ENCODE results near the gene B3GNT9.

The B3GNT9 gene

DNA sequence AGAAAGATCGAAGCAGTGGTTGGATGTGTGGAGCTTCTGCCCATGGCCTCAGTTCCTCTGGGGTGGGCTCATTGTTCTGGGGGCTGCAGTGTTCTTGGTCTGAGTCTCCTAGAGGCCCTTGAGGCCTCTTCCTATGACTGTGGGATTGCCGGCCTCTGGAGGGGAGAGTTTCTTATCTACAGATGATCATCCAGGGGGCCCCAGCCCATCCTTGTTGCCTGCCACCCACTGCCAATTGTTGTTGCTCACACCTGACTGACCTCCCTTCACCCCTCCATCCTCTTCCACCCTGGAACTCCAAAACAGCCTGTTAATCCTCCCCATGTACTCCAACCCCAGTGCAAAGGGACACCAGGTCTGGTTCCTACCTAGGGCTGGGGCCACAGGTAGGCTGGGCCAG is 5.9 kb downstream of the B3GNT9 start:
- TF ChIP-seq GATA2 (IDR thresholded peaks at IDR 0.05; ENCODE audit: low read depth, low read length): no peak
- no peak for TF ChIP-seq GATA3 (IDR thresholded peaks at IDR 0.05; ENCODE audit: low read depth, low read length)

DNA sequence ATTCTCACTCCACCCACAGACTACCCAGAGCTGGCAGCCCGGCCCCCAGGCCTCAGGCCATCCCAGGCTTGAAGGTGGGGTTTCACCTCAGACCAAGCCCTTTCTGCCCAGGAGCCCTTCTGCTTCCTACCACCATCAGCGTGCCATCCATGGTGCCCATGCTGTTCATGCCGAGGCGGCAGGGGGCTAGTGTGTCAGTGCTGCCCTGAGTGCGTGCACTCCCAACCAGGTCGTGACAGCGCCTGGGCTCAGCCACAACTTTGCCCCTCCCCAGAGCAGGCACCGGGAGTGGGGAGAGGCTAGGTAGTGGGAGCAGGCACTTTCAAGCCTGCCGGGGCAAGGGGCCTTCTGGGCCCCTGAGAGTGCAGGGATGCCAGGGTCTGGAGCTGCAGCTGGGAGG is 8.5 kb downstream of the B3GNT9 start:
- no peak for TF ChIP-seq GATA2 (IDR thresholded peaks at IDR 0.05; ENCODE audit: low read depth, low read length)
- TF ChIP-seq GATA3 (IDR thresholded peaks at IDR 0.05; ENCODE audit: low read depth, low read length): no peak

DNA sequence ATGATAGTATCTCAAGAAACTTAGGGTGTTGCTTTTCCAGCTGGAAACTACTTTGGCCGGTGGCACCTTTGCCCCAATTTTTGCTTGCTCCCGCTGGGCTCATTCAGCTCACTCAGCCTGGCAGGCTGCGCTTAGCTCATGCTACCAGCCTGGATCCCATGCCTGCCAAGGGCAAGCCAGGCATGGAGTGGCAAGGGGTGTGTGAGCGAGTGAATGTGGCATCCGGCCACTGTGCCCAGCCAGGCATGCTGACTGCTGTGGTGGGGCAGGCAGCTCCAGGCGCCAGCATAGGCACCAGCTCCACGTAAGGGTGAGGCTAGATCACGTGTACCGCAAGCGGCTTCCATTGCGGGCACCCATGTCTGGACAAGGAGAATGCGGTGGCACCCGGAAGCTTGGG is 9.4 kb downstream of the B3GNT9 start:
- TF ChIP-seq GATA3 (IDR thresholded peaks at IDR 0.05; ENCODE audit: low read depth, low read length) (no peak), GATA2 (IDR thresholded peaks at IDR 0.05; ENCODE audit: low read depth, low read length) (no peak)

DNA sequence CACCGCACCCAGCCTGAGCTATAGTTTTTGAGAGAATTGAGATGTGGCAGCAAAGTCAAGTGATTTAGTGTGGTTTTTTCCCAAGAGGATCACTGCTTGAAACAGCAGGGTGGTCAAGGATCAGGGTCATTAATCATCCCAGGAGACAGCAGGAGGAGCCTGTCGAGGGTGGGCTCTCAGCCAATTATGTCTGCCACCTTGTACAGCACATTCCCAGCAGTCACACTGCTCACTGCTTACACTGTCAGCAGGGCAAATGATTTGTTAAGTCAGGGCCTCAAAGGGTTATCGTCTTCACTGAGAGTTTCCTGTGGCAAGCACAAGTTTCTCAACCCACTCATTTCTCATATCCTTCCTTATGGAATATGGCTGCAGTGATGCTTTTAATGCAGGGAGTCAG is 13.2 kb downstream of the B3GNT9 start:
- no peak for TF ChIP-seq GATA3 (IDR thresholded peaks at IDR 0.05; ENCODE audit: low read depth, low read length)
- no peak for TF ChIP-seq GATA2 (IDR thresholded peaks at IDR 0.05; ENCODE audit: low read depth, low read length)

DNA sequence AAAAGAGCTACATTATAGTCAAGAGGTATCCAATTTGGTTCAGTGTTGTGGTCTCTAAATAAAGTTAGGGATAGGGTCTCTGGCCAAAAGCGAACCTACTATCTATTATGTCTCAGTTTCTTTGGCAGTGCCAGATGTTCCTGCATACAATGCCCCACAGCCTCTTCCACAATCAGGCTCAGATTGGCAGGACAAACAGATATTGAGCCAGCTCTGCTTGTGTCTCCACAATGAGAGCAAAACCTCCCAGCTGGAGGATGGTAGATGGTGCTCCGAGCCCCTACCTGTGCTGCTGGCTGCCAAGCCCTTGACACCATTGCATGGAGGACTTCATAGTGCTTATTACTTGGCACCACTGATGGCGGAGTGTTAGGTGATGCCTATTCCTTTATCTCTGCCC is 21.4 kb downstream of the B3GNT9 start:
- no peak for TF ChIP-seq GATA3 (IDR thresholded peaks at IDR 0.05; ENCODE audit: low read depth, low read length)
- TF ChIP-seq GATA2 (IDR thresholded peaks at IDR 0.05; ENCODE audit: low read depth, low read length): no peak

DNA sequence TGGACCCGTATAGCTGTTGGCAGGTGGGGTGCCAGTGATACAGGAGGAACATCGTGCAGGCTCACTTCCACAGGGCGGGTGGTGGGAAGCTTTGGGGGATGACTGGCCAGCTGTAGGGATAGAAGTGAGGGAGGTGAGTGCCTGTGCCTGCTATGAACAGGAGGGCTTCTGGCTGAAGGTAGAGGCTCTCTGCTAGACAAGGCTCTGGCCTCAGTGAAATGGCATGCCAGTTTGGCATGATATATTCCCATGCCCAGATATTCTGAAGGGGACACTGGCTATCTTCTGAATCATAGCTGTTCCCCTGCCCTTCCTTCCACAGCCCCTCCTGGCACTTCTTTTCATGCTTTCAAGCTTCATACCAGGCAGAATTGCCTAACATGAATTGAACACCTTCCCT is 21.9 kb downstream of the B3GNT9 start:
- TF ChIP-seq GATA2 (IDR thresholded peaks at IDR 0.05; ENCODE audit: low read depth, low read length): no peak
- TF ChIP-seq GATA3 (IDR thresholded peaks at IDR 0.05; ENCODE audit: low read depth, low read length): no peak

DNA sequence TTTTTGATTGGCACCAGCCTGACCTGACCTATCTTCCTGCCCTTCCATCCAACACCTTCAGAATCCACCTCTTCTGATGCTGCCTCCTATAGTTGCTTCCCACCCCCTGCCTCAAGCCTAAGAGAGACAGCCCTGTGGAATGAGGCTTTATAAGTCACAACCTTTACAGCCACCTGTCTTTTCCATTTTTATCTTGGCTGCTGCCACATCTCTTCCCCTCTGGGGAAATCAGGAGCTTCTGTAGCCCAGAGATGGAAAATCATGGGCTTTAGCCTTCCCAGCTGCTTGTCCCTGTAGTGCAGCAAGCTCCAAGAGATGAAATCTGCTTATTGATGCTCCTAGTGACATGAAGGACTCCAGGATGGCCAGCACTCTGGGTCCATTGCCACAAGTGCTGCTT is 22.4 kb downstream of the B3GNT9 start:
- TF ChIP-seq GATA3 (IDR thresholded peaks at IDR 0.05; ENCODE audit: low read depth, low read length) (no peak), GATA2 (IDR thresholded peaks at IDR 0.05; ENCODE audit: low read depth, low read length) (no peak)

DNA sequence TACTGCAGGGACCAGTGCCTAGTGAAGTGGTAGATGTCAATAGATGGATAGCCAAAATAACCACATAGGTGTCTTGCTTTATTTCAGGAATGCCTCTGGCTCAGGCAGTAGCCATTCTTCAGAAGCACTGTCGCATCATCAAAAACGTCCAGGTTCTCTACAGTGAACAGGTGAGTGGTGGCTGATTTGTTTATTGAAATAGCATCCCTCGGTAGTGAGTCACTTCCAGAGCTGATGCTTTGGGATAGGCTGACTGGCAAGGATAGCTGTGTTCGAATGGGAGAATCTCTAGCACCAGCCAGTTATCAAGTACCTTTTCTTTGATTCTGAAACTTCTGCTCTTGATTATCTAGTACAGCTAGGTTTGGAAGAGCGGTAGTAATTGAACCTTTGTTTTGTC is 30.8 kb downstream of the B3GNT9 start:
- TF ChIP-seq GATA2 (IDR thresholded peaks at IDR 0.05; ENCODE audit: low read depth, low read length) (no peak), GATA3 (IDR thresholded peaks at IDR 0.05; ENCODE audit: low read depth, low read length) (no peak)

DNA sequence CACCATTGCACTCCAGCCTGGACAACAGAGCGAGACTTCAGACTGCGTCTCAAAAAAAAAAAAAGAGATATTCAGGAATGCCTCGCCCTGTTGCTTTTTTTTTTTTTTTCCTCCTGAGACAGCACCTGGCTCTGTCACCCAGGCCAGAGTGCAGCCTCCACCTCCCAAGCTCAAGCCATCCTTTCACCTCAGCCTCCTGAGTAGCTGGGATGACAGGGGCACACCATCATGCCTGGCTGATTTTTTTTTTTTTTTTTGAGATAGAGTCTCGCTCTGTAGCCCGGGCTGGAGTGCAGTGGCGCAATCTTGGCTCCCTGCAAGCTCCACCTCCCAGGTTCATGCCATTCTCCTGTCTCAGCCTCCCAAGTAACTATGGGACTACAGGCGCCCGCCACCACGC is 33.1 kb downstream of the B3GNT9 start:
- TF ChIP-seq GATA3 (IDR thresholded peaks at IDR 0.05; ENCODE audit: low read depth, low read length) (no peak), GATA2 (IDR thresholded peaks at IDR 0.05; ENCODE audit: low read depth, low read length) (no peak)

DNA sequence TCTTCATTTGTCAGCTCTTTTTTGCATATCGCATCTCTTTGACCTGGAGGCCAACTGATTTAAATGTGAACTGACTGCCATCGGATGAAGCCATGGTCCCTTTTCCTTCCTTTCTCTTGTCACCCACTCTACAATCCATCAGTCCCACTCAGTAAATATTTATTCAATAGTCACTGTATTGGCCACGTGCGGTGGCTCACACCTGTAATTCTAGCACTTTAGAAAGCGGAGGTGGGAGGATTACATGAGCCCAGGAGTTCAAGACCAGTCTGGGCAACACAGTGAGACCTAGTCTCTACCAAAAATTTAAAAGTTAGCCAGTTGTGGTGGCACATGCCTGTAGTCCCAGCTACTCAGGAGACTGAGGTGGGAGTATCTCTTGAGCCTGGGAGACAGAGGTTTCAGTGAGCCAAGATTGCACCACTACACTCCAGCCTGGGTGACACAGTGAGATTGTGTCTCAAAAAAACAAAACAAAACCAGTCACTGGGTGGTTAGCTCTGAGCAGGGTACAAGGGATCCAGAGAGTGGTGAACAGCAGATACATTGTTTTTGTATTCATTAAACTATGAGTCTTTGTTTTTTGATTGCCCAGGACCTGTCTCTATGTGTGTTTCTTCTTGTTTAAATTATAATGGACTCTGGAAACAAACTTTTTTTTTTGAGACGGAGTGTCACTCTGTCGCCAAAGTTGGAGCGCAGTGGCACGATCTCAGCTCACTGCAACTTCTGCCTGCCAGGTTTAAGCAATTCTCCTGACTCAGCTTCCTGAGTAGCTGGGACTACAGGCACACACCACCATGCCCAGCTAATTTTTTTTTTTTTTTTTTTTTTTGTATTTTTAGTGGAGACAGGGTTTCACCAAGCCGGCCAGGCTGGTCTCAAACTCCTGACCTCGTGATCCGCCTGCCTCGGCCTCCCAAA is 34.1 kb downstream of the B3GNT9 start:
- TF ChIP-seq GATA2 (IDR thresholded peaks at IDR 0.05; ENCODE audit: low read depth, low read length) (no peak), GATA3 (IDR thresholded peaks at IDR 0.05; ENCODE audit: low read depth, low read length) (no peak)

DNA sequence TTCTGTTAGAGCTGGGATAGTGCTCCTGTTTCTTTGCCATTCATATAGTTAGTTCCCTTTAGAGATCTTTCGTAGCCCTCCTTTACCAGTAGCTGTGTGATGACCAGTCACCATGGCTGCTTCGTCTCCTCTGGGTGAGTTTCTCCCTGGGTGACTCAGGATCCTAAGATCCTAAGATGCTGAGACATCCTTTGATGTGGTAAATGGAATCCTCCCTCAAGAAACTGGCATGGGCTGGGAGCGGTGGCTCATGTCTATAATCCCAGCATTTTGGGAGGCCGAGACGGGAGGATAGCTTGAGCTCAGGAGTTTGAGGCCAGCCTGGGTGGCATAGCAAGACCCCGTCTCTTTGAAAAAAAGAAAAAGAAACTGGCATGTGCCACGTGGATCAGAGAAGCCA is 35.2 kb downstream of the B3GNT9 start:
- TF ChIP-seq GATA3 (IDR thresholded peaks at IDR 0.05; ENCODE audit: low read depth, low read length): no peak
- TF ChIP-seq GATA2 (IDR thresholded peaks at IDR 0.05; ENCODE audit: low read depth, low read length): no peak

DNA sequence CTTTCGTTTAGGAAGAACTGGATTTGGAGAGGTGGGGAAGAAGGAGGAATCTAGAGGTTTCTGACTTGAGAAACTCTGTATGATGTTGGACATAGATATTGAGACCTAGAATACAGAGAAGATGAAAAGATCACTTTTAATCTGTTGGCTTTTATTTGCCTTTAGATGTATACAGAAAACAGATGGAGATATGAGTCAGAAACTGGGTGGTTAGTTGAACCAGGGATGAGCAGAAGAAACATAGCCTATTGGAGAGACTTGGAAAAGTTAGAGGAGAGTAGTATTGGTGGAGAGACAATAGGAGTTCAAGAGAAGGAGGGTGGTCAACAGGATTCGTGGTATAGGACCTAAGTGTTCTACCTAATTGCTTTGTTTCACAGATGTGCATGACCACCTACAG is 36.0 kb downstream of the B3GNT9 start:
- TF ChIP-seq GATA2 (IDR thresholded peaks at IDR 0.05; ENCODE audit: low read depth, low read length) (no peak), GATA3 (IDR thresholded peaks at IDR 0.05; ENCODE audit: low read depth, low read length) (no peak)

DNA sequence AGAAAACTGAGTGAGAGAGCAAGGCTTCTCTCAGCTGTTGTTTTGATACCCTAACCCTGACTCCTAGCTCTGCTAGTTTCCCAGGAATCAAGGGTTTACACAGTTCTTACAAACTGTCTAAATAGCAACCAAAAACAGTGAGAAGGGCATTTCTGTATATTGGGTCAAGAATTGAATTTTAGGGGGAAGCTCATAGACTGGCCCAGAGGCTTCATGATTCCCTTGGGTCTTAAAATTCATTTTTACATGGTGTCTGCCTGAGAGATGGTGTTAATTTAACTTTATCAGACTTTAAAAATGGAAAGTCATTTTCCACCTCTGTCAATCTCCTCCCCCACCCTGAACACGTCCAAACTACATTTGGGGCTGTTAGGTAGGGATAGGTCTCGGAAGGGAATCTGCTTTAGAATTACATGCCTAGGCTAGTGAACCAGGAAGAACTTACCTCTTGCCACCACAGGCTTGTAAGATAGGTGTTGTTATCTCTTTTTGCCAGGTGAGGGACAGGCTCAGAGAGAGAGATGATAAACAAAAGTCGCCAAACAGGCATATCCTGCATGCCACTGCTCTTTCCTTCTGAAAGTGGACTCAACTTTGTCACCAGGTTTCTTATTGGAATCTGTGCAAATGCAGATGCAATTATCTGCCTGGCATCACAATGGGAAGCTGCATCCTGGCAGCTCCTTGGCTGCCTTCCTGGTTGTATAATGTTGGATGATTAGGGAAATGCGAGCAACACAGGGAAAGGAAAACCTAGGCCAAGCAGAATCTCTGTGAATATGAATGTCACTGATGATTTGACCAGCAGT is 38.0 kb downstream of the B3GNT9 start:
- no peak for TF ChIP-seq GATA3 (IDR thresholded peaks at IDR 0.05; ENCODE audit: low read depth, low read length)
- no peak for TF ChIP-seq GATA2 (IDR thresholded peaks at IDR 0.05; ENCODE audit: low read depth, low read length)

DNA sequence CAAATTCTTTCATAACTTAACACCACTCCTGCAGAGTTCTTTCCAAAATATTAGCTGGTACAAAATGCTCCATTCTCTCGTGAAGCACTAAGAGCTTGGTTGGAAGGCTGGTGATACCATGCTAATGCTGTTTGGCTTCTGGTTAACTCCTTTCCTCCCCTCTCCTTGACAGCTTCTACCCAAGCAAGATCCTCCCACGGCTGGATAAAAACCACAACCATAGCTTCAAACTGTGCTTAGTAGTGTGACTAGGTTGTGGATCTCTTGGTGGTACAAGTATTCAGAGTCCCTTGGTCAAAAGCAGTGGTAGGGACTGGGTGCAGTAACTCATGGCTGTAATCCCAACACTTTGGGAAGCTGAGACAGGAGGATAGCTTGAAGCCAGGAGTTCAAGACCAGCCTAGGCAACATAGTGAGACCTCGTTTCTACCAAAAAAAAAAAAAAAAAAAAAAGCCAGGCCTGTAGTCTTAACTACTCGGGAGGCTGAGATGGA is 38.8 kb downstream of the B3GNT9 start:
- no peak for TF ChIP-seq GATA2 (IDR thresholded peaks at IDR 0.05; ENCODE audit: low read depth, low read length)
- no peak for TF ChIP-seq GATA3 (IDR thresholded peaks at IDR 0.05; ENCODE audit: low read depth, low read length)

Measured in SH-SY5Y (cell line).